NCI-H2196 treated with DMSO at 0.1 percent for 48 hours (cell line): ENCODE results near the gene ATXN1.
"Not testable (repeated sequence)": the region's sequence is repeated elsewhere in the genome, so short reads cannot be mapped to it uniquely, and the experiment has no call there.

Experiments
- DNase-seq: peaks from one replicate; lab custom pipeline; 2025; ENCODE audit not compliant: unreplicated experiment; lab: John Stamatoyannopoulos, UW

Gene ATXN1

DNA sequence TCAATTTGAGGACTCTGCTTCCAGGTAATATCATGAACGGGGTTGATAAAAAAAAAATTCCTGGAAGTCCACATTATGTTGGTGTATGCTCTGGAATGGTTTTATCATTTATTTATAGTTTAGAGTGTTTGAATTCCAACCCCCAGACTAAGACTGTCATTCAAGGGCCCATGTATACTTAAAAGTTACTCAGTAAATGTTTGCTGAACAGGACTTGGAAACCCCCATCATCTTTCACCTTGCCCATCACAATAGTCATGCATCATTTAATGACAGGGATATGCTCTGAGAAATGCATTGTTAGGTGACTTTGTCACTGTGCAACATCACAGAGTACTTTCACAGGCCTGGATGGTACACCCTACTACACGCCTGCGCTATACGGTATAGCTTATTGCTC, 104.8 kb downstream of the ATXN1 start:
- no peak for DNase-seq

DNA sequence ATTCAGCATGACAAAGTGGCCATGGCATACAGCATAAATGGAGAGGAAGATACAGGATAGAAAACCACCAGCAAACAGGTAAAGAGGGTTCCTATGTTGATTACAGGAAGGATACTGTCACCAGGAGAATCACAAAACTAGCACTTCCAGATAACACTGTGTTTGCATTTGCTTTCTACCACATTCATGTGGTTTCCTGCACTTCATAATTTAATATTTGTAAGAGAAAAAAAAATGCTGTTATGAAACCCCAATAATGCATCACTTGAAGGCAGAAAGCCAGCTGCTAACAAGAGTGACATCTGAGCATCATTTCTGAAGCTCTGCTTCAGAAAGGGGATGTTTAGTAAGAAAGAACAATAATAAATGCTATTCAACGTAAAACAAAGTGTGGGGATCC, 106.6 kb downstream of the ATXN1 start:
- no peak for DNase-seq

DNA sequence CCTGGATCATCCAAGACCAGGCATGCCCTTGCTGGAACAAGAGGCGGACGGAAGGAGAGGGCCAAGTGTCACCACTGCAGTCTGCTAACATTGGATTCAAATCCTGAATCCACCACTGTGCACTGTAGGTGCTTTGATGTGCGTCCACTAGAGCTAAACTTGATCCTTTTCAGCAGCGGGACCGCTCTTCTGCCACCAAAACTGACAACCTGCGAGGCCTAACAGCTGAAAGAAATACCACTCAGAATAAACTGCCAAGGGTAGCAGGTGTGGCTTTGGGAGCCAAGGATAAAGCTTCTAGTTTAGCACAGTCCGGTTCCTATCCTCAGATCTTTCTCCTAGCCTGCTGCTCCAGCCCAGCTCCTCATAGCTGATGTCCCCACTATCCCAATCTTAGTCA, 108.0 kb downstream of the ATXN1 start:
- DNase-seq, result no peak

DNA sequence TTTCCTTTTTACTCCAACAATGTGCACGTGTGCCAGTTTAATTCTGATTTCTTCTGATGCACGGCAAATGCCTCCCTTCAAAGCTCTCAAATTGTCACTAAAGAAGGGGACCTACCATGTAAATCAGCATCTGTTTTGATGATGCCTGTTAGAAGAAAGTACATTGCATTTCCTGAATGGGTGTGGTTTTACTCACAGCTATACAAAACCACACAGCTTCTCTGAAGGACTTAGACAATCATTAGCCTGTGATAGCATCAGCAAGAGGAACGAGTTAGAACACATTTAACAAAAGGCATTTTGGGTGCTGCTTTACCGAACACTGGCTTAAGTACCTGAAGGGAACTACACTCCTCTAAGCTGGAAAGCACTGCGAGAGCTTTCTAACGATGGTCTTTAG, 109.4 kb downstream of the ATXN1 start:
- DNase-seq, result no peak

DNA sequence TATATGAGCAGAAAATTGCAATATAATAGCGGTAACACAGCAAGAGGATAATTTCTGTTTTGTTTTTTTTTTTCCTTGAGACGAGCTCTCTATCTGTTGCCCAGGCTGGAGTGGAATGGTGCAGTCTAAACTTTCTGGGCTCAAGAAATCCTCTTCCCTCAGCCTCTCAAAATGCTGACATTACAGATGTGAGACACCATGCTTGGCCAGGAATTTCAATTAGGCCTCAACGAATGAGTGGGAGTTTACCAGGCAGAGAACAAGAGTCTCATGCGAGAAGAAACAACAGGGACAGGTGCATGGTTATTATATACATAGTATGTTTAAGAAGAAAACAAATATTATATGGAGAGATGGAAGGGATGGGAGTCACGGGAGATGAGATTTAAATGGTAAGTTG, 111.4 kb downstream of the ATXN1 start:
- DNase-seq, result no peak

DNA sequence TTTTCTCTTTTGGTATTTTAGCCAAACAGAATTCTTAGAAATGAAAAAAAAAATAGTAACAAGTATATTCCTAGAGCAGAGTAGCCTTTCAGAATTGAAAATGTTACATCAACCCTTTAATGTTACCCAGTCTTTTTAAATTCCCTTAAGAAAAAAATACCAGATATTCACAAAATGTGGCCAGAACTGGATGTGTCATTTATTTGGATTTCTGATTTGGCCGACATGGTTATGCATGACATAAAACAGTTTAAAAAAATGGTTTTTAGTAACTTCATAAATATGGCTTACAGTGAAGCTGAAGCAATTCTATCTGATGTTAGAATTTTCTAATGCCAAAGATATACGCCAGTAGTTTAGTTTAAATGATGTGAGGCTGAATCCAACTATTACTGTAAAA, 112.0 kb downstream of the ATXN1 start:
- DNase-seq, result no peak

DNA sequence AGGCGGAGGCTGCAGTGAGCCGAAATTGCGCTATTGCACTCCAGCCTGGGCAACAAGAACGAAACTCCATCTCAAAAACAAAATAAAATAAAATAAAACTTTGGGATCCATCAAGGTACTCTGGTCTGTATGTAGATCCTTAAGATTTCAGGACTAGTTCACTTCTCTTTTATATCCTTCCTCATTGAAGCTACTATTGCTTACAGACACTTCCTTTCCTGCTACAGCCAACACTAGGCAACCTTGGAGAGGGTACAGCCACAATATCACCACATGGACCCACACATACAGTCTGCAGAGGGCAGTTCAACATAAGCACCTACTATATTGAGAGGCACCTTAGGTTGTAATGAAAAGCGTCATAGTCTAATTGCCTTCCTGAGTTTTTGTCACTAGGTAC, 113.3 kb downstream of the ATXN1 start:
- DNase-seq, result no peak

DNA sequence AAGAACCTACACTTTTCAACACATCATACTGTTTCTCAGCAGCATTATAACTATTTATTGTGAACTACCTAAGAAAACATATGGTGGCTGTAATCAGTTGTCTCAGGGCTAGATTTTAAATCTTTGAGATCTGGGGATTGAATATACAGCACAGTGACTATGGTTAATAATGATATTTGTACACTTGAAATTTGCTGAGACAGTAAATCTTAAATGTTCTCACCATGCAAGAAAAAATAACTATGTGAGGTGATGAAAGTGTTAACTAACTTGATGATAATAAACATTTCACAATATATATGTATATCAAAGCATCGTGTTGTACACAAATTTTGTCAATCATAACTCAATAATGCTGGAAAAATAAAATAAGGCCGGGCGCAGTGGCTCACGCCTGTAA, 113.8 kb downstream of the ATXN1 start:
- no peak for DNase-seq

DNA sequence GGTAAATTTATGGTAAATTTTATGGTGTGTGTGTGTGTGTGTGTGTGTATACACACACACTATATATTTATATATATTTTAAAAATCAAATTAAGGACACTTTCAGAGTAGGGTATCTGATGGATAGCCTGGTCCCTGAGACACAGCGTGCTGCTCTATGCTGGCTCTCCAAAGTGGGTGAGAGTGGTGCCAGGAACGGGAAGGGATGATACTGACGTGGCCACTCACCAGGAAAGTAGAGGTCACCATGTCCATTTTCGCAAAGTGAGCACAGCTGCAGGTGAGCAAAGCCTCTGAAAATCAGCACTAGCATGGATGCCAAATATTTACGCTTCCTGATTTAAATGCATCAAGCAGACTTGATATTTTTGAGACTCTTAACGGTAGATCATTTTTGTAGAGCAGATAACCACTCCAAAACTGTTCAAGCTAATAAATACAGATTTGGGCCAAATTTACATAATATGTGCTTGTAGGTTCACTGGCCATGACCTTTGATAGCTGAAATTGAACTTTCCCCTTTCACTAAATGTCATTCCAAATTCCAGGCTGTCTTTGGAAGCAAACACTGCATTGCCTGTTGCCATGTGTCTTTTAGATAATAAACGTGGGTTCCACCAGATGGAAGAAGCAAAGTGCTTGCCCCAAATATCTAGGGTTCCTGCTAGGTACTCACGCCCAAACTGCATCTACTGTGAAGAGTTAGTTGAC, 116.6 kb downstream of the ATXN1 start:
- no peak for DNase-seq

DNA sequence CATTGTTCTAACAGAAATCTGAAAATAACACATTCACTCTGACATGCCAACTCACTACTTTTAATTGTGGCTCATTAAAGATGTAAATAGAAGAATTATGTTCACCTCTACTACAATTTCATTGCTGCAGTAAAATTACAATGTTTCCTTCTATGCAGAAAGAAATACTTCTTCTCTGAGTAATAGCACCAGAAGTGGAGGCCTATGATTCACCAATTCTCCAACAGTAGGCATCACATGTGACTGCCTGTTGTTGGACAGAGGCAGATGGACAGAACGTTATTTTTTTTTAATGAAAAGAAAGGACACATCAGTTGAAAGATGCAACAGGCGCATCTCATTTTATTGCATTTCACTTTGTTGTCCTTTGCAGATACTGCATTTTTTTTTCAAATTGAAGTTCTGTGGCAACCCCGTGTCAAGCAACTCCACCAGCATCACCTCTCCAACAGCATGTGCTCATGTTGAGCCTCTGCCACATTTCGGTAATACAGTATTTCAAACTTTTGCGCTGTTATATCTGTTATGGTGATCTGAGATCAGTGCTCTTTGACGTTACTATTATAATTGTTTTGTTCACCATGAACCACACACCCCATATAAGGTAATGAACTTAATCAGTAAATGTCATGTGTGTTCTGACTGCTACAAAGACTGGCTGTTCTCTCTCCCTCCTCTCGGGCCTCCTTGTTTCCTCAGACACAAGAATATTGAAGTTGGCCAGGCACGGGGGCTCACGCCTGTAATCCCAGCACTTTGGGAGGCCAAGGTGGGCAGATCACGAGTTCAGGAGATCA, 121.4 kb downstream of the ATXN1 start:
- DNase-seq, result no peak

DNA sequence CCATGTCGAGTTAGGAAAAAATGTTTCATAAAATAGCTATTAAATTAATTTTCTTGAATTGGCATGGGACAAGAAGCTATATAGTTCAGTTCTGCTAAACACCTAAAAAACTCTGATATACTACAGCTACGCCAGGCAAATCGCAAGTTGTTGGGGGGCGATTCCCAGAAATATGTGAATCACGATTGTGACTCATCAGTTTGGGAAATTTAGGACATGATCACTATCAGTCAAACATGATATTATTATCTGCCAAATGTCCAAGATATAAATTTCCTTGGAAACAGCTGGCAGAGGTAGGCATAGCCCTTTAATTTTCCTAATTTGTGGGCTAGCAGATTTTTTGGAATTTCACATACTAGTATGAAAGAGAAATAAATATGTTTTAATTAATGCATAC, 123.6 kb downstream of the ATXN1 start:
- no peak for DNase-seq

DNA sequence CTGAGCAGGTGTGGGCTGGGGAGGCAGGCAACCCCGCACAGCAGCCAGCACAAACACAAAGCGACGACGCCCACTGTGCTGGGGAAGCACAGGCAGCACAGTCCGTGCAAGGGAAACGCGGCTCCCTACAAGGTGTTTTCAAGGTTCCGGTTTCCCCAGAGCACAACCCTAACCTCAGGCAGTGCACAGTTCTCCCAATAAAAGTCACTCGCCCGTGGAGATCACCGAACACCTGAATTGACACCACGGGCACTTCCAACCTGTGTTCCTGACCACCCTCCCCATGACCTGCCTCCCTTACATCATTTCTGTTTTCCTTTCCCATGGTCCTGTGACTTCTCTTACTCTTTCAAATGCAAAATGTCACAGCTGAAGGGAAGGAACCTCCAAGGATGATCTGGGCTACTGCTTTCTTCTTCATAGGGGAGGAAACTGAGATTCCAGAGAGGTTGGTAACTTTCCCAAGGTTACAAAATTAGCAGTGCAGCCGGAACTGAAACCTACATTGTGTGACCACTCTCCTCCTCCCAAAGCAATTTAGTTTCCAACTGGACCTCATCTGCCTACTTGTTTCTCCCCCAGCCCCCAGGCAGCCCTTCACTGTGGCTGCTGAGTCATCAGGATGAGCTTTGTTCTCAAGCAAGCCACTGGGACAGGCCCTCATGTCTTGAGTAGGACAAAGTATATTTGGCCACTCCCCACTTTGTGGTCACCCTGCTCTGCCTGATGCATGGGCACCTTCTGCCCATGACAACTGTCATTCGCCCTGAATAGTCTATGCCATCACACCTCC, 125.3 kb downstream of the ATXN1 start:
- no peak for DNase-seq

DNA sequence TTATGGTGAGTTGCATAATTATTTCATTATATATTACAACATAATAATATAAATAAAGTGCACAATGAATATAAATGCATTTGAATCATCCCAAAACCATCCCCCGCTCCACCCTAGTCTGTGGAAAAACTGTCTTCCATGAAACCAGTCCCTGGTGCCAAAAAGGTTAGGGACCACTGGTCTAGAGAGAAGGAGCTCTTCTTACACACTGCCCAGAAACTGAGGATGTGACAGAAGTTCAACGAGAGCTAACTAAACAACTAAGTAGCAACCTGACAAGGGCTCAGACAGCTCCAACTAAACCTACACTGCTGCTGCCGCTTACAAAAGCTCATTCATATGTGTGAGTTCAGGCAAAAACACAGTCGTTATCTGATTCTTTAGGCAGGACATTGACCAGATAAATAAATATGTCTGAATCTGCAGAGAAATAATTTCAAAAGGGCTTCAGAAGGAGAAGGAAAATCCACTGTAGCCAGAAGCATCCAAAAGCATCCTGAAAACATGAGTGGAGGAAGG, 125.9 kb downstream of the ATXN1 start:
- no peak for DNase-seq

DNA sequence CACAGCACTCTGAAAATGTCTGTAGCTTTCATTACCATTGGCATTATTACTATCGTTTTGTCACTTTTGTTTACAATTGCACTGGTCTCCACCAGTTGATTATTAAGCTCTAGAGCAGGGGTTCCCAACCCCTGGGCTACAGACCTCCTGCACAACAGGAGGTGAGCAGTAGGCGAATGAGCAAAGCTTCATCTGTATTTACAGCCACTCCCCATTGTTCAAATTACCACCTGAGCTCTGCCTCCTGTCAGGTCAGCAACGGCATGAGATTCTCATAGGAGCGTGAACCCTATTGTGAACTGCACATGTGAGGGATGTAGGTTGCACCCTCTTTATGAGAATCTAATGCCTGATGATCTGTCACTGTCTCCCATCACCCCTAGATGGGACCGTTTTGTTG, 126.4 kb downstream of the ATXN1 start:
- DNase-seq, result no peak

DNA sequence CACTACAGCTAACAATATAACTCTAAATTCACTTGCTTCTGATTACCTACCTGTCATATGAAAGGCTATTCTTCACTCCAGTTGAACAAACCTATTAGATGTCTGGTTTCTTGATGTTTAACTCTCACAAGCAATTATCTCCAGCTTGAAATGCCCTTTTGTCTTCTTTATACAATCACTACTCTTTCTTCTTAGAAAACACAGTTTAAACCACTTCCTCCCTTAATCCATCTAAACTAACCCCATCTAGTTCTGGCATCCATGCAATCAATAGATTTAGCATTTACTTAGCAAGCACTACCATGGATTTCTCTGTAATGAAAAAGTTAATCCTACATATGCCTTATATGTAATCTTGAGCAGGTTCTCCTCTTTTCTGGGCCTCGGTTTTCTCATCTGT, 127.3 kb downstream of the ATXN1 start:
- no peak for DNase-seq

DNA sequence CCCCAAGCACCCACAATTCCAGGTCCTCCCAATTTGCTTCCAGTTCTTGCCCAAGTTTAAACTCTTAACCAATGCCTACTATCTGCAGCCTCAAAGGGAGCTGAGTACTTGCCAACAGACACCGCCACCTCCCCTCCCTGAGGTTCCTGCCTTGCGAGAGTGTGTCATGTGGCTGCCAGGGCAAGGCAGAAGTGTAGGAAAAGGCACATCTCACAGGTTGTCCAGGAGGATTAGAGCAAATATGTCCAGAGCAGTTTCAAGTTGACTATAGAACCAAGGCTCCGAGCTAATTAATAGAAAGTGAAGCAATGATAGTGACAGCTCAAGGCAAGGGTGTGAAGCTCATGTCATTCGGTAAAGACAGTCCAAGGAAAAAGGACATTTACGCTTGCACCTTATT, 127.8 kb downstream of the ATXN1 start:
- DNase-seq, result no peak

DNA sequence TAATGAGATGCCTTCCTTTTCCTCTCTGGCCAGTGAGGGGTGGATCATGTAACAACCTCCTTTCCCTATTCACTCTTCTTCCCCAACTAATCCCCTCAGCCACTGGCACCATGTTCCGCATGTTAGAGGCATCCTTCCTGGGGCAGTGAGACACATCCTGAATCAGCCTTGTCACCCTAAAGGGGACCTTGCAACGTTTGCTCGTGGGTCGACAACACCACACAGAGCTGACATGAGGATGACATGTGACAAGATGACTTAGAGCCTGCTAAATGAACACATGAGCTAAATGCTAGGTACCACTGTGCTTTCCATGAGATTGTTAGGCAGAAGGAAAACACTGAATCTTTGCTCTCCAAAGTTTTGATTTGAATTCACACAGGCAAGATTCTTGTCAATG, 129.2 kb downstream of the ATXN1 start:
- no peak for DNase-seq

DNA sequence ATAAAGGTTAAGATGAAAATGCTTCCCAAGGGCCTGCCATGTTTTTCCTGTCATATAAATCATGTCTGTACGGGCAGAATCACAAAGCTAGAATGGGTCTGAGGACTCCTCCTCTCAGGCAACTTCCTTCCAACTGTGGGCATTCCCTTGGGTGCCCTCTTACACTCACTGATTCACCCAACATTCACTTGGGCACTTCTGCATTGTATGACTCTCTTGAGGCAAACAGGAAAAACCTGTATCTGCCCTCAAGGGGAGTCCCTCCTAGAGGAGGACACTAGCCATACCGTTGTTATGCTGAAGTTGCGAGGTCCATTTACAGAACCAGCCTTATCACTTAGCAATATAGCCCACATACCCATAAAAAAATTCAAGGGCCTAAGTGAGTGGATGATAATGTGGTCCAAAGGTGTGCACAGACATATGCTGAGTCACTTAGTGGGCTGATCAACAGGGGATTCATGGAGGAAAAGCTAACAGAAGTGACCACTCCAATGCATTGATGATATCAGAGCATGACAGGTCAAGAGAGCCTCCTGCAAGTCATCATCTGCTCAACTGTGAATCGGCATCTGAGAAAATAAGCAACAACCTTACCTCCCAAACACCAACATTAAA, 131.1 kb downstream of the ATXN1 start:
- no peak for DNase-seq

DNA sequence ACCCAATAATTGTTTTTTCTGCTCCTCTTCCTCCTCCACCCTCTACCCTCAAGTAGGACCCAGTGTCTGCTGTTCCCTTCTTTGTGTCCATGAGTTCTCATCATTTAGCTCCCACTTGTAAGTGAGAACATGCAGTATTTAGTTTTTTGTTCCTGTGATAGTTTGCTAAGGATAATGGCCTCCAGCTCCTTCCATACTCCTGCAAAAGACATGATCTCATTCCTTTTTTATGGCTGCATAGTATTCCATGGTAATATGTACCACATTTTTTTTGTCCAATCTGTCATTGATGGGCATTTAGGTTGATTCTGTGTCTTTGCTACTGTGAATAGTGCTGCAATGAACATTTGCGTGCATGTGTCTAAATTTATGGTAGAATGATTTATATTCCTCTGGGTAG, 132.7 kb downstream of the ATXN1 start:
- not testable (repeated sequence) for DNase-seq

DNA sequence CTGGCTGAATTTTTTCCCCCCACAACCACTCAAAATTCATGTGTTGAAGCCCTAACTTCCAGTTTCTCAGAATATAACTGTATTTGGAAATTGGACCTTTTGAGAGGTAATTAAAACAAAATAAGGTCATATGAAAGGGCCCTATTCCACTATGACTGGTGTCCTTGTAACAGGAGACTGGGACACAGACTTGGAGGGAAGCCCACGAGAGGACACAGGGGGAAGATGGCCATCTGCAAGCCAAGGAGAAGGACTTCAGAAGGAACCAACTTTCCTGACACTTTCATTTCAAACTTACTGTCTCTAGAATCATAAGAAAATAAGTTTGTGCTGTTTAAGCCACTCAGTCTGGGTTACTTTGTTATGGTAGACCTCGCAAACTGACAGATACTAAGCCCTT, 134.6 kb downstream of the ATXN1 start:
- DNase-seq, result no peak
